Endothelial cell (in vitro differentiated cells): Measurements from ENCODE around the gene C21orf91. TPM values are rescaled to one million over a fixed set of nuclear protein-coding genes. Genes with fewer than 3 reads are reported as not detected.

Source experiments
- DNase-seq: peaks from one replicate; pipeline ENCODE4 v3.0.0; 2021; ENCODE audit warnings: low spot score
- H3K27ac Mint-ChIP-seq: one replicate; pipeline ENCODE4 v1.8.0; 2021; ENCODE audit warnings: mixed read lengths, inconsistent platforms; ENCODE audit not compliant: unreplicated experiment
- H3K27me3 Mint-ChIP-seq: one replicate; pipeline ENCODE4 v1.8.0; 2021; ENCODE audit warnings: mild to moderate bottlenecking, moderate library complexity, mixed read lengths, inconsistent platforms; ENCODE audit not compliant: unreplicated experiment
- H3K36me3 Mint-ChIP-seq: one replicate; pipeline ENCODE4 v1.8.0; 2021; ENCODE audit warnings: mild to moderate bottlenecking, low read depth, mixed read lengths, inconsistent platforms; ENCODE audit not compliant: unreplicated experiment
- H3K4me1 Mint-ChIP-seq: one replicate; pipeline ENCODE4 v1.8.0; 2021; ENCODE audit warnings: mild to moderate bottlenecking, mixed read lengths, inconsistent platforms; ENCODE audit not compliant: unreplicated experiment
- H3K4me3 Mint-ChIP-seq: one replicate; pipeline ENCODE4 v1.8.0; 2021; ENCODE audit warnings: mild to moderate bottlenecking, mixed read lengths, inconsistent platforms; ENCODE audit not compliant: unreplicated experiment
- H3K9me3 Mint-ChIP-seq: one replicate; pipeline ENCODE4 v1.8.0; 2021; ENCODE audit warnings: mixed read lengths, inconsistent platforms; ENCODE audit not compliant: unreplicated experiment
- total RNA-seq: library from RNA; stranded (reverse); fragmentation: NEBNext Ultra II Directional; extraction: Animal tissue kit (Norgen Biotek cat#: 25700); gene quantifications from one replicate; pipeline ENCODE4 v1.2.1, GENCODE V29; 2021; ENCODE audit not compliant: unreplicated experiment
- TF ChIP-seq, protein P1 (sequence below): fragments of 200-600 bp; sonication (generic); IDR thresholded peaks from one replicate; pipeline ENCODE4 v1.5.0; 2021; ENCODE audit warnings: antibody characterized with exemption; ENCODE audit not compliant: unreplicated experiment

The C21orf91 gene
- total RNA-seq, 1 donor from 2014 or later = 29.5 TPM

DNA sequence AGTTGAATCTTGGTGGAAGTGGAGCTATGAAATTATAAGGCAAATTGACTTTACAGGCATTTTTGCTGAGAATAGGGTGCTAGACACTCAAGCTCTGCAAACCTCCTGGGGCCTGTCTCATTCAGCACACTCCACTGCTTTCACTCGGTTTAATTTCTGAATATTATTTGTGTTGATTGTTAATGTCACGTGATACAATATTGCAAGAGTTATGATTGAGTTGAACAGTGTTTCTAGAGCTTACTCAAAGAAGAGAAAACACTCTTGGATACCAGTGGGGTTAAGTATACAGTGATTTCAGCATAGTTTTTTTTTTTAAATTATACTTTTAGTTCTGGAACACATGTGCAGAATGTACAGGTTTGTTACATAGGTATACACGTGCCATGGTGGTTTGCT is 49.7 kb downstream of the C21orf91 start:
- TF ChIP-seq, protein P1, sequence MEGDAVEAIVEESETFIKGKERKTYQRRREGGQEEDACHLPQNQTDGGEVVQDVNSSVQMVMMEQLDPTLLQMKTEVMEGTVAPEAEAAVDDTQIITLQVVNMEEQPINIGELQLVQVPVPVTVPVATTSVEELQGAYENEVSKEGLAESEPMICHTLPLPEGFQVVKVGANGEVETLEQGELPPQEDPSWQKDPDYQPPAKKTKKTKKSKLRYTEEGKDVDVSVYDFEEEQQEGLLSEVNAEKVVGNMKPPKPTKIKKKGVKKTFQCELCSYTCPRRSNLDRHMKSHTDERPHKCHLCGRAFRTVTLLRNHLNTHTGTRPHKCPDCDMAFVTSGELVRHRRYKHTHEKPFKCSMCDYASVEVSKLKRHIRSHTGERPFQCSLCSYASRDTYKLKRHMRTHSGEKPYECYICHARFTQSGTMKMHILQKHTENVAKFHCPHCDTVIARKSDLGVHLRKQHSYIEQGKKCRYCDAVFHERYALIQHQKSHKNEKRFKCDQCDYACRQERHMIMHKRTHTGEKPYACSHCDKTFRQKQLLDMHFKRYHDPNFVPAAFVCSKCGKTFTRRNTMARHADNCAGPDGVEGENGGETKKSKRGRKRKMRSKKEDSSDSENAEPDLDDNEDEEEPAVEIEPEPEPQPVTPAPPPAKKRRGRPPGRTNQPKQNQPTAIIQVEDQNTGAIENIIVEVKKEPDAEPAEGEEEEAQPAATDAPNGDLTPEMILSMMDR = no peak
- Mint-ChIP-seq H3K4me3 (no peak overlapping the region), H3K4me1 (no peaks in the 10 kb centered on the region), H3K27ac (no peak overlapping the region), H3K9me3 (peaks cover 4% of the 10 kb centered on the region), H3K27me3 (no peaks in the 10 kb centered on the region), H3K36me3 (peaks cover 5% of the 10 kb centered on the region)
- DNase-seq = no peak

DNA sequence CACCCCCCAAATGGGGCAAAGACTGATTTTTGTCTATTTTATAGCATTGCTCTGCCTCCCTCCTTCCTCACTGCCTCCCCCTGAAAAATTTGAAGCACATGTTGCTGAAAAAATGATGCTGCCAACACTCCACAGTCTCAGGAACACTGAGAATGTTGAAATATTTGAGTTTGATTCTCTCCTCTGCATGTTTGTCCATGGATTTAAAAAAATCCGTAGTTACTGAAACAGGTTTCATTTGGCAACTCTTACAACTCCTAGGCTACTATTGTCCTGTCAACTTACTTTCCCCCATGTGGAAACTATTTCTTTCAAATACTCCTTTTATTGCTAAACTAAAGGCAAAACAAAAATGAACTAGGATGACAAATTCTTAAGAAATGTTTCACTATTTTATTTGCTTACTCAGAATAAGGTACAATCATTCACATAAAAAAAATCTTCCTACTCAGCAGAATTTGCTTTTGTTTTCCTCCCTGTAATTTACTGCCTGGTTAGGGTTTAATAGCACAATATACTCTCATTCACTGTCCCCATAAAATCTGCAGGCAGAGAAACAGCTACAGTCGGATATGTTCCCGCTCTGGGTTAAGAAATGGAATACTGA is 50.2 kb downstream of the C21orf91 start:
- Mint-ChIP-seq H3K9me3 (peaks cover 4% of the 10 kb centered on the region), H3K4me3 (no peak overlapping the region), H3K27me3 (no peaks in the 10 kb centered on the region), H3K27ac (no peak overlapping the region), H3K36me3 (peaks cover 5% of the 10 kb centered on the region), H3K4me1 (no peaks in the 10 kb centered on the region)
- TF ChIP-seq, protein P1 = no peak
- no peak for DNase-seq

DNA sequence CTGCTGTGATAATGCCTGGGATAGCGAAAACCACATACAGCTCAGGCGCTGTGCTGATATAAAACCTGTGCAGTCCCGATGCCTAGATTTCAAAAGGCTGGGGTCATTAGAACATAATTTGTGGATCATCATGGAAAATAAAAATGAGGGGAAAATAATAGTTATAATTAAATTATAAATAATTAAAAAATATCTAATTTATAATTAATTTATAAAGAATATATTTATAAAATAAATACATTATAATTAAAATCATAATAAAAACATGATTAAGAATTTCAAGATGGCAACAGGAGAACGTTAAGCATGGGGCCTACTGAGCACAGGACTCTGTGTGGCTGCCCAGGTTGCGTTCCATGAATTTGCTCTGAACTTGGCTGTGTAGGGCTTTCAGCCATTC is 53.9 kb downstream of the C21orf91 start:
- TF ChIP-seq, protein P1 = no peak
- Mint-ChIP-seq H3K9me3 (no peaks in the 10 kb centered on the region), H3K27me3 (no peaks in the 10 kb centered on the region), H3K4me3 (no peak overlapping the region), H3K27ac (no peak overlapping the region), H3K36me3 (no peaks in the 10 kb centered on the region), H3K4me1 (no peaks in the 10 kb centered on the region)
- DNase-seq = no peak

DNA sequence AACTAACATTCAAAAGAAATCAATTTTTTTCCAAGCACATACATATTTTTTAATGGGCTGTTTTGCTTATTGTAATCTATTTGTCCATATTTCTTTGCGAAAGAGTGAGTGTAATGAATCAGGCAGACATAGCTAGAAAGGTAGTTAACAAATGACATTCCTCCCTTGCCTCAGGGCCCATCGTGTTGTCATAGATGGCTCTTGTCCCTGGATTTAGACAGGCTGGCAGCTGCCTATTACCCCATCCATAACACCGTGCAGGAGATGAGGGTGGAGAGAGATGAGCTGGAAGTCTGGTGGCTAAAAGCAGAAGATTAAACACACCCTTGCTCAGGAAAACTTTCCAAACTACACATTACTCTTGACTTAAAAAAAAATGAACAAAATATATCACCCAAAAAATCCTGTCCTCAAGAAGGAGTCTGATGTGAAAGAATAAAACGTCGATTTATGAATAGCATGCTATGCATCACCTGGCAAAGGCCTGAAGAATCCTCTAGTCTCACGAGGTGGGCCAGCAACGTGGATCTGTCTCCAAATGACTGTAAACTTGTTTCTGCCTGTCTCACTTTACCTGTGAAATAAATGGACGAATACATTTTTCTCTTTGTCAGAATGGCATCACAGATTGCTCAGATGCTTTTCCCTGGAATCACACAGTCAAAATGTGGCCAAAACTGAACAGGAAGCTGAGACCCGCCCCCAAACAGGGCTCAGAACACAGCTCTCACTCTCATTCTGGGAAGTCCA is 55.7 kb downstream of the C21orf91 start:
- TF ChIP-seq, protein P1 = no peak

DNA sequence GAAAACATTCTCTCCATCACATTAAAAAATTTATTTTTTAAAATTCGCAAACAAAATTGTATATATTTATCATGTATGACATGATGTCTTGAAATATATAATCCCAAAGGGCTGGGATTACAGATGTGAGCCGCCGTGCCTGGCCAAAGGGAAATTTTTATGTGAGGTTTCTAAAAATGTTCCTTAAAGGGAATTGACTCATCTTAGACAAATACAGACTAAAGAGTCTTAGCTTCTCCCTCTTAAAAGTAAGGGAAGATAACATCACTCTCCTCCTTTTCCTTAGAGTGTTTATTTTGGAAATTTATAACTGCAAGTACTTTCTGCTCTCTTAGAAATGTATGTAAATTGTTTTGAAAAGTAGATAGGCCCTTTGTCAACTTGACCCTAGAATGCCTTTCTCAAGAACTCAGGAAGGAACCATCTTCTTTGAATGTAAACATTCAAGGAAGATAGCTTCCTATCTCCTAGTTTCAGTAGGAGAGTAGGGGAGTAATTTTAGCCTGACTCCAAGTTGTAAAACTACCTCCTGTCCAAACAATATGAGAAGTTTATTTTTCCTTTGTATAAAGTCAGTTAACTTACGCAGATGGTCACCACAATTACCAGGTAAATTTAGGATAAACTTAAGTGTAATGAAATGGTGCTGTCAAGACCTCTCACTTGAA is 59.5 kb downstream of the C21orf91 start:
- H3K27ac Mint-ChIP-seq = no peak overlapping the region
- H3K27me3 Mint-ChIP-seq = no peaks in the 10 kb centered on the region
- H3K36me3 Mint-ChIP-seq = no peaks in the 10 kb centered on the region
- TF ChIP-seq, protein P1 = no peak
- no peak overlapping the region for H3K4me3 Mint-ChIP-seq
- no peaks in the 10 kb centered on the region for H3K9me3 Mint-ChIP-seq
- DNase-seq = no peak
- peaks cover 11% of the 10 kb centered on the region for H3K4me1 Mint-ChIP-seq

More for the DNA sequence above, 55.7 kb downstream of the C21orf91 start:
- no peak overlapping the region for H3K4me3 Mint-ChIP-seq
- DNase-seq = no peak
- no peaks in the 10 kb centered on the region for H3K27me3 Mint-ChIP-seq
- peaks cover 11% of the 10 kb centered on the region for H3K4me1 Mint-ChIP-seq
- H3K9me3 Mint-ChIP-seq = no peaks in the 10 kb centered on the region
- no peak overlapping the region for H3K27ac Mint-ChIP-seq
- H3K36me3 Mint-ChIP-seq = no peaks in the 10 kb centered on the region
